Measurements from ENCODE around the gene UBE2G1.

The UBE2G1 gene

DNA sequence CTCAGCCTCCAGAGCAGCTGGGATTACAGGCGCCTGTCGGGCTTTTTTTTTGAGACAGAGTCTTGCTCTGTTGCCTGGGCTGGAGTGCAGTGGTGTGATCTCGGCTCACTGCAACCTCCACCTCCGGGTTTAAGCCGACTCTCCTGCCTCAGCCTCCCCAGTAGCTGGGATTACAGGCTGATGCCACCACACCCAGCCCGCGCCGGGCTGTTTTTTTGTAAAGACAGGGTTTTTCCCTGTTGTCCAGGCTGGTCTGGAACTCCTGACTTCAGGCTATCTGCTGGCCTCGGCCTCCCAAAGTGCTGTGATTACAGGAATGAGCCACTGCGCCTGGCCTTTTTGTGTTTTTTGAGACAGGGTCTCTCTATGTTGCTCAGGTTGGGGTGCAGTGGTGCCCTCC, 39.9 kb upstream of the UBE2G1 start:
- TF ChIP-seq, protein P1, sequence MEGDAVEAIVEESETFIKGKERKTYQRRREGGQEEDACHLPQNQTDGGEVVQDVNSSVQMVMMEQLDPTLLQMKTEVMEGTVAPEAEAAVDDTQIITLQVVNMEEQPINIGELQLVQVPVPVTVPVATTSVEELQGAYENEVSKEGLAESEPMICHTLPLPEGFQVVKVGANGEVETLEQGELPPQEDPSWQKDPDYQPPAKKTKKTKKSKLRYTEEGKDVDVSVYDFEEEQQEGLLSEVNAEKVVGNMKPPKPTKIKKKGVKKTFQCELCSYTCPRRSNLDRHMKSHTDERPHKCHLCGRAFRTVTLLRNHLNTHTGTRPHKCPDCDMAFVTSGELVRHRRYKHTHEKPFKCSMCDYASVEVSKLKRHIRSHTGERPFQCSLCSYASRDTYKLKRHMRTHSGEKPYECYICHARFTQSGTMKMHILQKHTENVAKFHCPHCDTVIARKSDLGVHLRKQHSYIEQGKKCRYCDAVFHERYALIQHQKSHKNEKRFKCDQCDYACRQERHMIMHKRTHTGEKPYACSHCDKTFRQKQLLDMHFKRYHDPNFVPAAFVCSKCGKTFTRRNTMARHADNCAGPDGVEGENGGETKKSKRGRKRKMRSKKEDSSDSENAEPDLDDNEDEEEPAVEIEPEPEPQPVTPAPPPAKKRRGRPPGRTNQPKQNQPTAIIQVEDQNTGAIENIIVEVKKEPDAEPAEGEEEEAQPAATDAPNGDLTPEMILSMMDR (conservative IDR thresholded peaks at IDR 0.05; ENCODE audit: low read depth, low read length), result no peak
- DNase-seq (ENCODE audit: low read depth), result no peak
- no peak overlapping the region for H3K4me3 ChIP-seq (ENCODE audit: low read depth, low read length)

GRCh38 chr17:4405699-4406098, 39.2 kb upstream of the UBE2G1 start:
- DNase-seq (ENCODE audit: low read depth), result no peak
- H3K4me3 ChIP-seq (ENCODE audit: low read depth, low read length), result no peak overlapping the region
- TF ChIP-seq, protein P1 (conservative IDR thresholded peaks at IDR 0.05; ENCODE audit: low read depth, low read length), result no peak

DNA sequence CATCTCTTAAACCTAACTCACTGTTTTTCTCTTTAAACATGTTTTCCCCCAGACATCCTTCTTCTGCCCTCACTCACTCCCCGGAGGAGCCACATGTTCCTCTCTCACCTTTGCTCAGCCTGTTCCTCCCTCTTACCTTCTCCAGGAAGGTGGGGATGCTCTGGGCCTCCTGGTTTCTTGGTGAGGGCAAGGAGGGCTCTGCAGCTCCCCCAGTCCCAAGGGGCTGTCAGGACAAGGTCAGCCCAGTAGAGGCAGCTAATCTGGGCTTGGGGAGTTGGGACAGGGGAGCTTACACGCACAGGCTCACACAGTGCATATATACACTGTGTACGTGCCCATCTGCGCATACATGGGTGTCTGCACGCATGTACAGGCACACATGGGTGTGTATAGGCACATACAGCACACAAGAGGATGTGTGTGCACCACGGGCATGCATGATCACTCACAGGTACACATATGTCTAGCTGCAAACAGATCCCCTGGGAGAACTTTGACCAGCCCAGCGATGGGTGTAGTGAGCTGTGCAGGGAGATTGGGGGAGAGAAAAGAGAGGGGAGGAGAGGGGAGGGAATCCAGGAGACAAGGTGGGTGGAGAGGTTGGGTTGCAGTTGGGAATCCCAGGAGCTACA, 38.7 kb upstream of the UBE2G1 start:
- DNase-seq (ENCODE audit: low read depth), result no peak
- TF ChIP-seq, protein P1 (conservative IDR thresholded peaks at IDR 0.05; ENCODE audit: low read depth, low read length), result no peak
- H3K4me3 ChIP-seq (ENCODE audit: low read depth, low read length), result no peak overlapping the region

DNA sequence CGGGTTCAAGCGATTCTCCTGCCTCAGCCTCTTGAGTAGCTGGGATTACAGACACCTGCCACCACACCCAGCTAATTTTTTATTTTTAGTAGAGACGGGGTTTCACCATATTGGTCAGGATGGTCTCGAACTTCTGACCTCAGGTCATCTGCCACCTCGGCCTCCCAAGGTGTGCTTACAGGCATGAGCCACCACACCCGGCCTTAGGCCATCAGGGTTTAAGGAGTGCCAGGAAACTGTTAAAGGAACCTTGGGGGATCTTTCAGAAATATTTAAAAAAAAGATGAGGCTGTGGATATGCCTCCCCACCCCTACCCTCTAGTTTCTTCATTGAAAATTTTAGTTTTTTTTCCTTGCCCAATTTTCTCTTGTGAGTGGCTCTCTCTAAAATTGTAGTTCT, 31.4 kb upstream of the UBE2G1 start:
- no peak overlapping the region for H3K4me3 ChIP-seq (ENCODE audit: low read depth, low read length)
- DNase-seq (ENCODE audit: low read depth), result no peak
- TF ChIP-seq, protein P1 (conservative IDR thresholded peaks at IDR 0.05; ENCODE audit: low read depth, low read length), result no peak

GRCh38 chr17:4395111-4395478, 28.6 kb upstream of the UBE2G1 start:
- TF ChIP-seq, protein P1 (conservative IDR thresholded peaks at IDR 0.05; ENCODE audit: low read depth, low read length), result no peak
- H3K4me3 ChIP-seq (ENCODE audit: low read depth, low read length), result no peak overlapping the region
- no peak for DNase-seq (ENCODE audit: low read depth)

- H3K4me3 ChIP-seq (ENCODE audit: low read depth, low read length), result no peak overlapping the region
- no peak for DNase-seq (ENCODE audit: low read depth)
- TF ChIP-seq, protein P1 (conservative IDR thresholded peaks at IDR 0.05; ENCODE audit: low read depth, low read length), result no peak
These were observed 28.0 kb upstream of the UBE2G1 start for GRCh38 chr17:4394208-4395110.

Measured in choroid plexus epithelial cell (primary cell).